Panc1 (cell line): ENCODE measurements around the gene ZBTB48. TPM values are rescaled to one million over a fixed set of nuclear protein-coding genes. Genes with fewer than 3 reads are reported as not detected.

Source experiments
- ATAC-seq: fragments of 200-7000 bp; cut with Tn5 transposase; 2 replicates; pipeline ENCODE4 v1.9.1; 2020; ENCODE audit warnings: mild to moderate bottlenecking, moderate library complexity
- BruUV-seq: library from RNA; stranded (reverse); fragments of 400-500 nt; replicated peaks from 2 replicates; lab custom pipeline; 2021; lab: Mats Ljungman, UMichigan
- CTCF ChIA-PET: fragments of 300-600 bp; sonication (Branson Sonifier 250); formaldehyde crosslinking; loops from one replicate; lab custom pipeline; 2022; ENCODE audit warnings: antibody characterized with exemption; lab: Charles Lee
- POLR2A ChIA-PET: fragments of 300-600 bp; sonication (Branson Sonifier 250); formaldehyde crosslinking; loops from one replicate; lab custom pipeline; 2022; ENCODE audit warnings: antibody characterized with exemption; lab: Charles Lee
- DNase-seq: peaks from one replicate; pipeline ENCODE4 v3.0.0-alpha.2; 2010; ENCODE audit warnings: low read depth, low spot score
- H3K27ac ChIP-seq: 2 replicates; pipeline ENCODE4 v1.5.1; 2011; ENCODE audit warnings: mild to moderate bottlenecking, low read length, inconsistent platforms
- H3K27me3 ChIP-seq: fragments of 200-500 bp; sonication (Bioruptor generic); 2 replicates; pipeline ENCODE4 v1.6.0; 2014; ENCODE audit warnings: low read length, inconsistent platforms; ENCODE audit not compliant: control insufficient read depth, insufficient read depth
- H3K36me3 ChIP-seq: fragments of 200-500 bp; sonication (Bioruptor generic); 2 replicates; pipeline ENCODE4 v1.5.1; 2014; ENCODE audit warnings: inconsistent platforms, mild to moderate bottlenecking, low read length, moderate library complexity; ENCODE audit not compliant: control insufficient read depth, insufficient read depth
- H3K4me1 ChIP-seq: 2 replicates; pipeline ENCODE4 v1.5.1; 2011; ENCODE audit warnings: inconsistent platforms, mild to moderate bottlenecking, low read length, moderate library complexity; ENCODE audit not compliant: control insufficient read depth, insufficient read depth
- H3K4me3 ChIP-seq, 2 experiments: 2 replicates each; pipeline ENCODE4 v1.5.1; 2011 to 2012; ENCODE audit warnings: low read depth in 2 of 2, low read length in 2 of 2, mild to moderate bottlenecking in 2 of 2, inconsistent platforms in 1 of 2, moderate library complexity in 1 of 2
- H3K9me3 ChIP-seq: fragments of 200-500 bp; sonication (Bioruptor generic); 2 replicates; pipeline ENCODE4 v1.5.1; 2014; ENCODE audit warnings: low read depth, mild to moderate bottlenecking, inconsistent platforms, low read length, moderate library complexity; ENCODE audit not compliant: control insufficient read depth, insufficient read depth
- POLR2AphosphoS5 ChIP-seq: IDR thresholded peaks from 2 replicates; pipeline ENCODE4 v1.6.1; 2012; ENCODE audit warnings: mild to moderate bottlenecking, low read depth, low read length, moderate library complexity
- SIN3A ChIP-seq: IDR thresholded peaks from 2 replicates; pipeline ENCODE4 v1.6.1; 2012; ENCODE audit warnings: low read depth, mild to moderate bottlenecking, low read length, moderate library complexity, borderline replicate concordance; ENCODE audit not compliant: insufficient read depth
- TCF7L2 ChIP-seq: IDR thresholded peaks from 2 replicates; pipeline ENCODE4 v1.6.1; 2011; ENCODE audit warnings: mild to moderate bottlenecking, low read depth, low read length, inconsistent platforms
- in situ Hi-C: cut with HindIII; loops from 2 replicates; pipeline ENCODE4 v1.10.0; 2016; ENCODE audit warnings: low sequenced_read_pairs, low pct_unique_long_range_greater_than_20kb
- intact Hi-C: fragments of 100-400 bp; cut with micrococcal nuclease; formaldehyde crosslinking; loops from one replicate; pipeline ENCODE4 v1.10.0; 2022; ENCODE audit not compliant: unreplicated experiment
- total RNA-seq: library from RNA; stranded (reverse); gene quantifications from one replicate; pipeline ENCODE4 v1.2.1, GENCODE V29; 2021; ENCODE audit not compliant: unreplicated experiment
- TF ChIP-seq, protein P1 (sequence below): fragments of 450-650 bp; IDR thresholded peaks from 2 replicates; pipeline ENCODE4 v1.5.1; 2017; ENCODE audit warnings: mild to moderate bottlenecking
- TF ChIP-seq, protein P2 (sequence below), 2 experiments: IDR thresholded peaks; 2 replicates each; pipeline ENCODE4 v1.6.1; 2011 to 2012; ENCODE audit warnings: low read depth in 2 of 2, control low read depth in 1 of 2, low read length in 1 of 2, mild to moderate bottlenecking in 1 of 2, moderate library complexity in 1 of 2; ENCODE audit not compliant: insufficient read depth in 1 of 2

ZBTB48 gene
- total RNA-seq, 1 experiment from 2014 or later, result 40.7 TPM

DNA sequence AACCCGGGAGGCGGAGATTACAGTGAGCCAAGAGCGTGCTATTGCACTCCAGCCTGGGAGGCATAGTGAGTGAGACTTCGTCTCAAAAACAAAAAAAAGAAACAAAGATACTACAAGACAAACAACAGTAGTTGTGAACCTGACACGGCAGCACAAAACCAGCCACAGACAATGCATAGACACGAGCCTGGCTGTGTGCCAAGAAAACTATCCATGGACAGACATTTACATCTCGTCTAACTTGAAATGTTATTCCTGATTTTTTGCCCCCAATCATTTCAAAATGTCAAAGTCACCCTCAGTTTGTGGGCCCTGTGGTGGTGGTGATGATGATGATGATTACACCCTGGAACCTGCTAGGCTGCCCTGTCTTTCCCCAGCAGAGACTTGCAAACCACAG lies 16.6 kb downstream of the ZBTB48 start:
- DNase-seq (no peak), ATAC-seq (no peak)
- H3K27me3 ChIP-seq, result no peaks in the 10 kb centered on the region
- peaks cover 2% of the 10 kb centered on the region; the same call in 1 of the 2 replicates for H3K36me3 ChIP-seq
- intact Hi-C loops, result no loop called here
- ChIA-PET POLR2A (no interaction called here), CTCF (no interaction called here)
- in situ Hi-C loops, result no loop called here
- no TSS peak for BruUV-seq
- no peak overlapping the region for H3K27ac ChIP-seq
- no peaks in the 10 kb centered on the region for H3K9me3 ChIP-seq
- TF ChIP-seq, protein P1, sequence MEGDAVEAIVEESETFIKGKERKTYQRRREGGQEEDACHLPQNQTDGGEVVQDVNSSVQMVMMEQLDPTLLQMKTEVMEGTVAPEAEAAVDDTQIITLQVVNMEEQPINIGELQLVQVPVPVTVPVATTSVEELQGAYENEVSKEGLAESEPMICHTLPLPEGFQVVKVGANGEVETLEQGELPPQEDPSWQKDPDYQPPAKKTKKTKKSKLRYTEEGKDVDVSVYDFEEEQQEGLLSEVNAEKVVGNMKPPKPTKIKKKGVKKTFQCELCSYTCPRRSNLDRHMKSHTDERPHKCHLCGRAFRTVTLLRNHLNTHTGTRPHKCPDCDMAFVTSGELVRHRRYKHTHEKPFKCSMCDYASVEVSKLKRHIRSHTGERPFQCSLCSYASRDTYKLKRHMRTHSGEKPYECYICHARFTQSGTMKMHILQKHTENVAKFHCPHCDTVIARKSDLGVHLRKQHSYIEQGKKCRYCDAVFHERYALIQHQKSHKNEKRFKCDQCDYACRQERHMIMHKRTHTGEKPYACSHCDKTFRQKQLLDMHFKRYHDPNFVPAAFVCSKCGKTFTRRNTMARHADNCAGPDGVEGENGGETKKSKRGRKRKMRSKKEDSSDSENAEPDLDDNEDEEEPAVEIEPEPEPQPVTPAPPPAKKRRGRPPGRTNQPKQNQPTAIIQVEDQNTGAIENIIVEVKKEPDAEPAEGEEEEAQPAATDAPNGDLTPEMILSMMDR, result no peak
- TF ChIP-seq SIN3A (no peak), POLR2AphosphoS5 (no peak), TCF7L2 (no peak)
- TF ChIP-seq, protein P2, sequence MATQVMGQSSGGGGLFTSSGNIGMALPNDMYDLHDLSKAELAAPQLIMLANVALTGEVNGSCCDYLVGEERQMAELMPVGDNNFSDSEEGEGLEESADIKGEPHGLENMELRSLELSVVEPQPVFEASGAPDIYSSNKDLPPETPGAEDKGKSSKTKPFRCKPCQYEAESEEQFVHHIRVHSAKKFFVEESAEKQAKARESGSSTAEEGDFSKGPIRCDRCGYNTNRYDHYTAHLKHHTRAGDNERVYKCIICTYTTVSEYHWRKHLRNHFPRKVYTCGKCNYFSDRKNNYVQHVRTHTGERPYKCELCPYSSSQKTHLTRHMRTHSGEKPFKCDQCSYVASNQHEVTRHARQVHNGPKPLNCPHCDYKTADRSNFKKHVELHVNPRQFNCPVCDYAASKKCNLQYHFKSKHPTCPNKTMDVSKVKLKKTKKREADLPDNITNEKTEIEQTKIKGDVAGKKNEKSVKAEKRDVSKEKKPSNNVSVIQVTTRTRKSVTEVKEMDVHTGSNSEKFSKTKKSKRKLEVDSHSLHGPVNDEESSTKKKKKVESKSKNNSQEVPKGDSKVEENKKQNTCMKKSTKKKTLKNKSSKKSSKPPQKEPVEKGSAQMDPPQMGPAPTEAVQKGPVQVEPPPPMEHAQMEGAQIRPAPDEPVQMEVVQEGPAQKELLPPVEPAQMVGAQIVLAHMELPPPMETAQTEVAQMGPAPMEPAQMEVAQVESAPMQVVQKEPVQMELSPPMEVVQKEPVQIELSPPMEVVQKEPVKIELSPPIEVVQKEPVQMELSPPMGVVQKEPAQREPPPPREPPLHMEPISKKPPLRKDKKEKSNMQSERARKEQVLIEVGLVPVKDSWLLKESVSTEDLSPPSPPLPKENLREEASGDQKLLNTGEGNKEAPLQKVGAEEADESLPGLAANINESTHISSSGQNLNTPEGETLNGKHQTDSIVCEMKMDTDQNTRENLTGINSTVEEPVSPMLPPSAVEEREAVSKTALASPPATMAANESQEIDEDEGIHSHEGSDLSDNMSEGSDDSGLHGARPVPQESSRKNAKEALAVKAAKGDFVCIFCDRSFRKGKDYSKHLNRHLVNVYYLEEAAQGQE (IDR thresholded peaks at IDR 0.05; ENCODE audit: insufficient read depth in 1 of 2, low read depth in 2 of 2, low read length in 1 of 2), result no peak
- H3K4me3 ChIP-seq, result no peak overlapping the region
- peaks cover 16% of the 10 kb centered on the region for H3K4me1 ChIP-seq

DNA sequence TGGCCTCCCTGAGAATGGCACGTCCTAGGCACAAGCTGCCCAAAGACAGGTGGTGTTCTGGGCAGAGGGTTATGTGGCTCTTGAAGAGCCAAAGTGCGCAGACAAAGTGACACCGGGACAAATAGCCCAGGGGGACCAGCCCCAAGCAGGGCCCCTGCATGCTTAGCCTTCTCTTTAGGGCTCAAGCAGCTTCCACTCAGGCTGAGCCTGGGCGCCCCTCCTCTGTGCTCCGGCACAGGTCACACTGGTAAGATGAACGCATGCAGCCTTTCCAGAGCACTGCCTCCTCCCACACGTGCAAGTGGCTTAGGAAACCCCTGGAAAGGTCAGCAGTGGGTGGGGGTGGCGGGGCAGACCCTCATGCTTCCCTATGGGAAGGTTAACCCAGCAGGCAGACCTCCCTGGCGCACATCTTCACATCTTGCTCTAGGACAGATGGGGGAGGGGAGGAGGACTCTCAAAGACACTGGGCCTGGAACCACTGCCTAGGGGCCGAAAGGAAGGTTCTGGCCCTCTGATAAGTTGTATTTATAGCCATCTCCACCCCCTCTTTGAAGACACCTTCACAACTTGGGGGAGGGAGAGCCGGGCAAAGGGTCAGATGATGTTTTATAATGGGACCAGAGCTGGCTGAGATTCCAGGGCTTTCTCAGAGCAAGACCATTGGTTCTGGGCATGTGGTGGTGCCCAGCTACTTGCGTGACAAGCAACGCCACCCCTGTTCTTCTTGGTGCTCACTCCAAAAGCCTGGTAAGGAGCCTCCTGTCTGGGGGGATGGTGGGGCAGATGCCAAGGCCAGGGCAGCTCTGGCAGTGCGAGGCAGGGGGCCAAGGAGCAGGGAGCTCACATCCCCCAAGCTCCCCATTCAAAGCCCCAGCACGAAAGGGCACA lies 17.3 kb downstream of the ZBTB48 start:
- POLR2A ChIA-PET, result no interaction called here
- Histone ChIP-seq H3K9me3 (no peaks in the 10 kb centered on the region), H3K4me3 (no peak overlapping the region), H3K27ac (no peak overlapping the region), H3K4me1 (peaks cover 16% of the 10 kb centered on the region), H3K36me3 (peaks cover 2% of the 10 kb centered on the region; the same call in 1 of the 2 replicates), H3K27me3 (no peaks in the 10 kb centered on the region)
- CTCF ChIA-PET, result interaction anchor here (0.6 kb wide), 1 partner anchor 204 kb away, joined by 3 read pairs; the partner anchor contains the start of gene ACOT7
- TF ChIP-seq TCF7L2 (no peak), POLR2AphosphoS5 (no peak)
- TF ChIP-seq, protein P2 (IDR thresholded peaks at IDR 0.05; ENCODE audit: insufficient read depth in 1 of 2, low read depth in 2 of 2, low read length in 1 of 2), result no peak
- intact Hi-C loops, result no loop called here
- ATAC-seq (no peak), DNase-seq (no peak)
- in situ Hi-C loops, result no loop called here
- BruUV-seq, result no TSS peak
